ENCODE measurements around the gene HCST. TPM values are rescaled to one million over a fixed set of nuclear protein-coding genes. Genes with fewer than 3 reads are reported as not detected.

Gene HCST
- total RNA-seq, 2 donors from 2014 or later: 1.3 to 1.5 TPM

DNA sequence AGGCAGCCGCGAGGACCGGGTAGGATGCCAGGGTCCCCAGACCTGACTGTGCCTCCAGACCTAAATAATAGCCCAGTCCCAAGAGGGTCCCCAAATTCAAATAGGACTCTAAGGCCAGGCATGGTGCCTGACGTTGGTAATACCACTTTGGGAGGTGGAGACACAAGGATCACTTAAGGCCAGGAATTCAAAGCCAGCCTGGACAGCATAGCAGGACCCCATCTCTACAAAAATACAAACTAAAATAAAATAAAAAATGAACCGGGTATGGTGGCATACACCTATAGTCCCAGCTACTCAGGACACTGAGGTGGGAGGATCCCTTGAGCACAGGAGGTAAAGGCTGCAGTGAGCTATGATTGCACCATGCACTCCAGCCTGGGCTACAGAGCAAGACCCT lies 39.3 kb upstream of the HCST start:
- no peak overlapping the region for H3K9ac ChIP-seq (ENCODE audit: extremely low read depth, low read length, poor library complexity, severe bottlenecking)
- Mint-ChIP-seq H3K27ac (no peak overlapping the region), H3K9me3 (no peaks in the 10 kb centered on the region), H3K27me3 (ENCODE audit: insufficient read depth) (peaks cover 85% of the 10 kb centered on the region), H3K36me3 (ENCODE audit: low read depth) (no peaks in the 10 kb centered on the region), H3K4me1 (peaks cover 10% of the 10 kb centered on the region), H3K4me3 (no peak overlapping the region)
- H3K4me3 ChIP-seq (ENCODE audit: low read length): no peak overlapping the region
- H3K36me3 ChIP-seq (ENCODE audit: control insufficient read depth, insufficient read depth, low read length): no peaks in the 10 kb centered on the region
- H3K4me1 ChIP-seq (ENCODE audit: control insufficient read depth, insufficient read depth, low read length): no peaks in the 10 kb centered on the region
- WGBS, 2 experiments (ENCODE audit: insufficient coverage in 1 of 2, insufficient read length in 1 of 2): 76 to 90% methylated on average over 5 of the region's 5 CpGs
- DNase-seq: no peak
- H3K9me3 ChIP-seq (ENCODE audit: control insufficient read depth, low read length): no peaks in the 10 kb centered on the region
- H3K27me3 ChIP-seq (ENCODE audit: control insufficient read depth, insufficient read depth, low read length, poor library complexity, severe bottlenecking): peaks cover 93% of the 10 kb centered on the region
- TF ChIP-seq, protein P1, sequence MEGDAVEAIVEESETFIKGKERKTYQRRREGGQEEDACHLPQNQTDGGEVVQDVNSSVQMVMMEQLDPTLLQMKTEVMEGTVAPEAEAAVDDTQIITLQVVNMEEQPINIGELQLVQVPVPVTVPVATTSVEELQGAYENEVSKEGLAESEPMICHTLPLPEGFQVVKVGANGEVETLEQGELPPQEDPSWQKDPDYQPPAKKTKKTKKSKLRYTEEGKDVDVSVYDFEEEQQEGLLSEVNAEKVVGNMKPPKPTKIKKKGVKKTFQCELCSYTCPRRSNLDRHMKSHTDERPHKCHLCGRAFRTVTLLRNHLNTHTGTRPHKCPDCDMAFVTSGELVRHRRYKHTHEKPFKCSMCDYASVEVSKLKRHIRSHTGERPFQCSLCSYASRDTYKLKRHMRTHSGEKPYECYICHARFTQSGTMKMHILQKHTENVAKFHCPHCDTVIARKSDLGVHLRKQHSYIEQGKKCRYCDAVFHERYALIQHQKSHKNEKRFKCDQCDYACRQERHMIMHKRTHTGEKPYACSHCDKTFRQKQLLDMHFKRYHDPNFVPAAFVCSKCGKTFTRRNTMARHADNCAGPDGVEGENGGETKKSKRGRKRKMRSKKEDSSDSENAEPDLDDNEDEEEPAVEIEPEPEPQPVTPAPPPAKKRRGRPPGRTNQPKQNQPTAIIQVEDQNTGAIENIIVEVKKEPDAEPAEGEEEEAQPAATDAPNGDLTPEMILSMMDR (conservative IDR thresholded peaks at IDR 0.05): no peak
- H3K27ac ChIP-seq (ENCODE audit: low read depth, low read length): no peak overlapping the region

DNA sequence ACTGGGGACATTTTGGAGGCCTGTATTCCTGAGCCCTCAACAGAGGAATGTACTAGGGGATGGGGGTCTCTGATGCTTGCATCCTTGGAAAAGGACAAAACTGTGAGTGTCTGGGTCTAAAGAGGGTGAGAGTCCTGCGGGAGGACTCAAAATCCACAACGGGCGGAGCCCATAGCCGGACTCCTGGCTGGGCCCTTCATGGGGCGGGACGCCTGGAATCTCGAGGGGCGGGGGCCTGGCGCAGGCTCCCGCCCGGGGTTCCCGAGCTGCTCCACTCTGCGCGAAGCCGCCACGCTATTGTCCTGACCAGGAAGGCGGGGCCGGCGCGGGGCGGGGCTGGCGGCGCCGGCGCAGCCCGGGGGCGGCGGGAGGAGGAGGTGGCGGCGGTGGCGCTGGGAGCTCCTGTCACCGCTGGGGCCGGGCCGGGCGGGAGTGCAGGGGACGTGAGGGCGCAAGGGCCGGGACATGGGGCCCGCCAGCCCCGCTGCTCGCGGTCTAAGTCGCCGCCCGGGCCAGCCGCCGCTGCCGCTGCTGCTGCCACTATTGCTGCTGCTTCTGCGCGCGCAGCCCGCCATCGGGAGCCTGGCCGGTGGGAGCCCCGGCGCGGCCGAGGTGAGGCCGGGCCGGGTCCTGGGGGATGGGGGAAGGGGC lies 34.0 kb upstream of the HCST start, which contains the start of gene APLP1:
Gene APLP1, plus strand, starts transcription at position 403 of the 651 bp plus-strand sequence. Its CDS starts 63 bp downstream, at position 466.
- Histone ChIP-seq H3K4me3 (ENCODE audit: low read length) (peak within 1 kb of the TSS; percentile 73), H3K27ac (ENCODE audit: low read depth, low read length) (peak within 1 kb of the TSS; percentile 96), H3K36me3 (ENCODE audit: control insufficient read depth, insufficient read depth, low read length) (no peaks in the 10 kb centered on the region), H3K4me1 (ENCODE audit: control insufficient read depth, insufficient read depth, low read length) (no peaks in the 10 kb centered on the region), H3K27me3 (ENCODE audit: control insufficient read depth, insufficient read depth, low read length, poor library complexity, severe bottlenecking) (peaks cover 54% of the 10 kb centered on the region), H3K9me3 (ENCODE audit: control insufficient read depth, low read length) (no peaks in the 10 kb centered on the region), H3K9ac (ENCODE audit: extremely low read depth, low read length, poor library complexity, severe bottlenecking) (no peak within 1 kb of the TSS)
- no peaks in the 10 kb centered on the region for H3K9me3 Mint-ChIP-seq
- TF ChIP-seq, protein P1 (conservative IDR thresholded peaks at IDR 0.05): no peak
- peak within 1 kb of the TSS; percentile 48 for H3K4me3 Mint-ChIP-seq
- no peaks in the 10 kb centered on the region for H3K36me3 Mint-ChIP-seq (ENCODE audit: low read depth)
- peaks cover 3% of the 10 kb centered on the region for H3K4me1 Mint-ChIP-seq
- H3K27ac Mint-ChIP-seq: no peak within 1 kb of the TSS
- H3K27me3 Mint-ChIP-seq (ENCODE audit: insufficient read depth): peaks cover 50% of the 10 kb centered on the region
- 0% methylated on average over 2 to 60 of the region's 60 CpGs for WGBS, 2 experiments (ENCODE audit: insufficient coverage in 1 of 2, insufficient read length in 1 of 2)
- peak; percentile 86 for DNase-seq

GRCh38 chr19:35868823-35869326 lies 33.5 kb upstream of the HCST start:
- Histone ChIP-seq H3K4me1 (ENCODE audit: control insufficient read depth, insufficient read depth, low read length) (no peaks in the 10 kb centered on the region), H3K27ac (ENCODE audit: low read depth, low read length) (peak overlapping the region; percentile 96), H3K36me3 (ENCODE audit: control insufficient read depth, insufficient read depth, low read length) (no peaks in the 10 kb centered on the region), H3K9ac (ENCODE audit: extremely low read depth, low read length, poor library complexity, severe bottlenecking) (no peak overlapping the region), H3K4me3 (ENCODE audit: low read length) (peak overlapping the region; percentile 71), H3K9me3 (ENCODE audit: control insufficient read depth, low read length) (no peaks in the 10 kb centered on the region), H3K27me3 (ENCODE audit: control insufficient read depth, insufficient read depth, low read length, poor library complexity, severe bottlenecking) (peaks cover 54% of the 10 kb centered on the region)
- peaks cover 3% of the 10 kb centered on the region for H3K4me1 Mint-ChIP-seq
- TF ChIP-seq, protein P1 (conservative IDR thresholded peaks at IDR 0.05): no peak
- H3K27ac Mint-ChIP-seq: no peak overlapping the region
- peak overlapping the region; percentile 48 for H3K4me3 Mint-ChIP-seq
- 1 to 2% methylated on average over 8 to 15 of the region's 15 CpGs for WGBS, 2 experiments (ENCODE audit: insufficient coverage in 1 of 2, insufficient read length in 1 of 2)
- H3K36me3 Mint-ChIP-seq (ENCODE audit: low read depth): no peaks in the 10 kb centered on the region
- H3K27me3 Mint-ChIP-seq (ENCODE audit: insufficient read depth): peaks cover 46% of the 10 kb centered on the region
- H3K9me3 Mint-ChIP-seq: no peaks in the 10 kb centered on the region
- DNase-seq: no peak
